Ovary (tissue), 9 donors: ENCODE measurements around the gene RPS21. TPM values are rescaled to one million over a fixed set of nuclear protein-coding genes. Genes with fewer than 3 reads are reported as not detected.
A peak's percentile ranks its signal among the peaks of the same experiment; 100 is the strongest.

Experiments
- DNase-seq, 5 donors: peaks; one replicate each; pipeline ENCODE4 v3.0.0-alpha.2; 2019 to 2020
- H3K27ac ChIP-seq, 2 donors: fragments of 200-600 bp; one replicate each; pipeline versions ENCODE4 v1.5.1 to v1.8.0; 2019 to 2022
- H3K27me3 ChIP-seq: fragments of 200-600 bp; one replicate; pipeline ENCODE4 v1.8.0; 2022
- H3K36me3 ChIP-seq: fragments of 200-600 bp; sonication (generic); one replicate; pipeline ENCODE4 v1.5.1; 2019
- H3K4me1 ChIP-seq: one replicate; pipeline ENCODE4 v1.8.1; 2013; ENCODE audit warnings: mild to moderate bottlenecking, moderate library complexity; ENCODE audit not compliant: insufficient read depth
- H3K4me3 ChIP-seq: fragments of 200-600 bp; sonication (generic); one replicate; pipeline ENCODE4 v1.5.1; 2017
- H3K9me3 ChIP-seq, 2 donors: fragments of 200-600 bp in 1 of 2; sonication (generic) in 1 of 2; one replicate each; pipeline versions ENCODE4 v1.5.1 to v1.8.1; 2013 to 2019; ENCODE audit warnings: mild to moderate bottlenecking in 1 of 2, moderate library complexity in 1 of 2
- EP300 ChIP-seq: sonication (generic); formaldehyde crosslinking; IDR thresholded peaks from one replicate; pipeline ENCODE4 v1.6.1; 2017; ENCODE audit warnings: antibody characterized with exemption
- POLR2A ChIP-seq: fragments of 450-650 bp; IDR thresholded peaks from one replicate; pipeline ENCODE4 v1.6.1; 2017; ENCODE audit warnings: antibody characterized with exemption, mild to moderate bottlenecking, moderate library complexity
- WGBS, 3 donors: extraction: QIAGEN DNeasy Blood & Tissue Kit in 1 of 3; methylation state at CpG; one replicate each; pipeline versions ENCODE4 v1.1.5 to v1.1.7; 2013 to 2017; 5-methylcytosine and 5-hydroxymethylcytosine counted together
- intact Hi-C, 4 donors: fragments of 100-400 bp; cut with DNase I; formaldehyde crosslinking; loops; one replicate each; pipeline versions ENCODE4 v1.11.0 to v1.15.1; 2022 to 2023
- polyA plus RNA-seq, 2 donors: library from polyadenylated mRNA; stranded (reverse); fragments of 200-250 nt in 1 of 2; fragments of 350-450 nt in 1 of 2; fragmentation: Illumina TruSeq in 1 of 2; extraction: RNeasy Lipid Tissue Mini Kit (QIAGEN cat#74804) in 1 of 2; gene quantifications; one replicate each; pipeline ENCODE4 v1.2.3, GENCODE V29; 2013 to 2014
- total RNA-seq, 7 donors: library from RNA; depleted of rRNA in 2 of 7; stranded (reverse); fragments of >200 nt in 2 of 7; fragmentation: NEBNext Ultra II Directional in 3 of 7; extraction: Animal tissue kit (Norgen Biotek cat#: 25700) in 3 of 7; gene quantifications; one replicate each; pipeline versions ENCODE4 v1.1.0 to v1.2.4, GENCODE V29; 2016 to 2023
- TF ChIP-seq, protein P1 (sequence below), 3 donors: fragments of 450-650 bp in 2 of 3; fragments of 200-600 bp in 1 of 3; IDR thresholded peaks; one replicate each; pipeline versions ENCODE4 v1.5.1 to v1.8.0; 2016 to 2022; ENCODE audit warnings: antibody characterized with exemption in 3 of 3, mild to moderate bottlenecking in 1 of 3
- donor health status: DM: no; HTN: no; CAD: no; lungs with moderate emphysema.
- donor health status: DM: no; HTN: no; CAD: no.
- donor health status: Bipolar disorder and iron deficiency.
- donor health status: DM: yes; HTN: yes; CAD: no.
- donor health status: DM: no; HTN: no; CAD: no.
- donor health status: DM: yes; HTN: yes; CAD: no.

The RPS21 gene
- total and polyA plus RNA-seq, 9 donors: 1,038 to 9,967 (median 2,977) TPM

DNA sequence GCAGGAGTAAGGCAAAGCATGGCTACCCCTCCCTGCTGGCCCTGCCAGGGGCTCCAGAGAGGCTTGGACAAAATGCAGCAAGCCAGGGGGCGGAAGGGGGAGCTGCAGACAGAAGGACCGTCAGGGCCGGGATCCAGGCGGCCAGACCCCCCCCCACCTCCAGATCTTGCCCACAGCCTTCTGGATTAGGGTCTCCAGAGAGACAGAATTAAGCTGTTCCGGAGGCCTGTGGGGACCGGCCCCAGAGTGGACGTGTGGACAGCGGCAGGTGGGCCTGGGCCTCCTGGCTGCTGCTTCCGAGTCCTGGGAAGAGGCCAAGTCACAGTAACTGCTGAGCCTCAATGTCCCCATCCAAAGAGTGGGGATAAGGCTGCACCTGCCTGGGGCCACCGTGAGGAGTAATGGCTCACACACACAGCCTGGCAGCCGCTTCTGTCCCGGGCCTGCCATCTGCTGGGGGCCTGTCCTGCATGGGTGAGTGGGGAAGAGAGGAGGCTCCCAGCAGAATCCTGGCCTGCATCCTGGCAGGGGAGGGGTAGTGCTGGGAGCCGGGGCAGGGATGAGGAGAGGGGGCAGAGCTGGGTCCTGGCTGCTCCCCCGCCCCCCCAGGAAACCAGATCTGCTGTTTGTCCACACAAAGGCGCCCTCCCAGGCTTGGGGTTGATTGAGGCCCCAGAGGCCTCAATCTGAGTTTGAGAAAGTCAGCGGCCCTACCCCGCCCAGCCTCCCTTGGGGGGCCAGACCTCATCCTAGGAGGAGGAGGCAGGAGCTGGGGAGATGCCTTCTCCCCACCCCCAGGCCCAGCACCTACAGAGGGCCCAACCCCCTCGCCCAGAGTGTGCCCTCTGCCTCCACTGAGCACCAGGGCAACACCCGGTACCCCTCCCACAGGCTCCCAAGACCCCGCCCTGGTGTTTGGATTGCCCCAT is 23.6 kb upstream of the RPS21 start:
- H3K4me3 ChIP-seq: no peak overlapping the region
- H3K9me3 ChIP-seq: no peaks in the 10 kb centered on the region
- intact Hi-C loops: loop anchor here in 1 of 4 donors (10.0 kb wide), 1 partner anchor 58 kb away; the partner anchor contains the start of gene ADRM1
- TF ChIP-seq POLR2A: no peak
- TF ChIP-seq, protein P1, sequence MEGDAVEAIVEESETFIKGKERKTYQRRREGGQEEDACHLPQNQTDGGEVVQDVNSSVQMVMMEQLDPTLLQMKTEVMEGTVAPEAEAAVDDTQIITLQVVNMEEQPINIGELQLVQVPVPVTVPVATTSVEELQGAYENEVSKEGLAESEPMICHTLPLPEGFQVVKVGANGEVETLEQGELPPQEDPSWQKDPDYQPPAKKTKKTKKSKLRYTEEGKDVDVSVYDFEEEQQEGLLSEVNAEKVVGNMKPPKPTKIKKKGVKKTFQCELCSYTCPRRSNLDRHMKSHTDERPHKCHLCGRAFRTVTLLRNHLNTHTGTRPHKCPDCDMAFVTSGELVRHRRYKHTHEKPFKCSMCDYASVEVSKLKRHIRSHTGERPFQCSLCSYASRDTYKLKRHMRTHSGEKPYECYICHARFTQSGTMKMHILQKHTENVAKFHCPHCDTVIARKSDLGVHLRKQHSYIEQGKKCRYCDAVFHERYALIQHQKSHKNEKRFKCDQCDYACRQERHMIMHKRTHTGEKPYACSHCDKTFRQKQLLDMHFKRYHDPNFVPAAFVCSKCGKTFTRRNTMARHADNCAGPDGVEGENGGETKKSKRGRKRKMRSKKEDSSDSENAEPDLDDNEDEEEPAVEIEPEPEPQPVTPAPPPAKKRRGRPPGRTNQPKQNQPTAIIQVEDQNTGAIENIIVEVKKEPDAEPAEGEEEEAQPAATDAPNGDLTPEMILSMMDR (IDR thresholded peaks at IDR 0.05): no peak
- no peak overlapping the region for H3K27ac ChIP-seq
- 66 to 76% (median 76%) methylated on average over 20 of the region's 20 CpGs for WGBS, 3 donors
- H3K36me3 ChIP-seq: no peaks in the 10 kb centered on the region
- DNase-seq: peak in 3 of 5 donors; percentile 16 to 19 (median 19)
- peaks cover 2% of the 10 kb centered on the region for H3K27me3 ChIP-seq
- peaks cover 2% of the 10 kb centered on the region for H3K4me1 ChIP-seq

- intact Hi-C loops: loop anchor here in 1 of 4 donors (10.0 kb wide), 1 partner anchor 59 kb away; the partner anchor contains the start of gene ADRM1
- 76 to 81% (median 80%) methylated on average over 21 to 22 of the region's 22 CpGs for WGBS, 3 donors
- Histone ChIP-seq H3K4me1 (peaks cover 8% of the 10 kb centered on the region), H3K9me3 (no peaks in the 10 kb centered on the region), H3K36me3 (no peaks in the 10 kb centered on the region), H3K27ac (no peak overlapping the region), H3K4me3 (no peak overlapping the region), H3K27me3 (peaks cover 2% of the 10 kb centered on the region)
- TF ChIP-seq EP300 (no peak), POLR2A (no peak)
- TF ChIP-seq, protein P1 (IDR thresholded peaks at IDR 0.05): no peak
- DNase-seq: peak in 3 of 5 donors; percentile 17 to 27 (median 22)
Measured at GRCh38 chr20:62363920-62364851, 22.7 kb upstream of the RPS21 start.

DNA sequence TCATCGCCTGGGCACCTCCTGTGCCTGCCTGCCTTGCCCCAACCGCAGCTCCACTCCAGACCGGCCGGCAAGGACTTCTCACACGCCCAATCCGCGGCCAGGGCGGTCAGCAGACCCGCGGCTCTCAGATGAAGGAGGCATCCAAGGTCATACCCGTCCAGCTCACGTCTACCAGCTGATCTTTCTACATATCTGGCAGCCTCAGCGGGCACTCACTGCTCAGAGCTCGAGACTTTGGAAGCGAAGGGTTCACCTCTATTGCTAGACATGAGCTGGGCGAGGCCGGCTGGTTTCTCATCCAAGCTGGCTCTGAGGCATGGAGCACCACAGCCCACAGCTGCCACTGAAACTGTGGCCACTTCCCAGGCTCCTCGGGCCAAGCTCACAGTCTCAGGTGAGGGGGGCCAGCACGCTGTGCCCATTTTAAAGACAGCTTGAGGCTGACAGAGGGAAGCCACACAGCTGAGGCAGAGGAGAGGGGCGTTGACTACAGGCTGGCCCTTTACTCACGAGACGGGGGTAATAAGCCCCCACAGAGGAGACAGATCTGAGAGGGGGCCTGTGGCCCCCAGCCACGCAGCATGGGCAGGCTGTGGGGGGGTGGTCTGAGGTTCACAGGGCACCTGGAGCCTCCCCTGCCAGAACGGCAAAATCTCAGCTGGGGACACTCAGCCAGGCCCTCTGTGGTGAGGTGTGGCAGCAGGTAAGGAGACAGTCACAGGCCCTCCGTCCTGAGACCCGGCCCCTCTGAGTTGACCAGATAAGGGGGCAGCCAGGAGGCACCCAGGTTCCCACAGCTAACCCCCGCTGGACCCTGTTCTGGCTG is 21.8 kb upstream of the RPS21 start:
- Histone ChIP-seq H3K27ac (no peak overlapping the region), H3K4me1 (peaks cover 13% of the 10 kb centered on the region), H3K36me3 (no peaks in the 10 kb centered on the region), H3K27me3 (peaks cover 5% of the 10 kb centered on the region), H3K4me3 (no peak overlapping the region), H3K9me3 (no peaks in the 10 kb centered on the region)
- intact Hi-C loops: loop anchor here in 1 of 4 donors (10.0 kb wide), 1 partner anchor 60 kb away; the partner anchor contains the start of gene ADRM1
- WGBS, 3 donors: 53 to 76% (median 64%) methylated on average over 25 to 27 of the region's 27 CpGs
- DNase-seq: peak in 4 of 5 donors; percentile 17 to 37 (median 26)
- TF ChIP-seq, protein P1 (IDR thresholded peaks at IDR 0.05): no peak
- TF ChIP-seq EP300 (no peak), POLR2A (no peak)
